Central memory CD8-positive, alpha-beta T cell (primary cell): ENCODE measurements around the gene ATP2C2.
"Not testable (repeated sequence)": the region's sequence is repeated elsewhere in the genome, so short reads cannot be mapped to it uniquely, and the experiment has no call there.

Source experiments
- ATAC-seq: fragments of 150-1000 bp; cut with Tn5 transposase; replicated peaks from 2 replicates; pipeline ENCODE4 v1.10.0; 2022; ENCODE audit warnings: mild to moderate bottlenecking, moderate FRiP score, moderate number of reproducible peaks; ENCODE audit not compliant: poor library complexity, severe bottlenecking; ENCODE audit errors: extremely low read depth
- DNase-seq, 2 donors: peaks; one replicate each; pipeline ENCODE4 v3.0.0; 2021; ENCODE audit warnings: low spot score in 2 of 2
- H3K27ac Mint-ChIP-seq: one replicate; pipeline ENCODE4 v1.8.0; 2022; ENCODE audit warnings: low read depth, mild to moderate bottlenecking, moderate library complexity, mixed read lengths
- H3K27me3 Mint-ChIP-seq: one replicate; pipeline ENCODE4 v1.8.0; 2022; ENCODE audit warnings: mixed read lengths
- H3K36me3 Mint-ChIP-seq: one replicate; pipeline ENCODE4 v1.8.0; 2022; ENCODE audit warnings: mild to moderate bottlenecking, moderate library complexity, mixed read lengths; ENCODE audit not compliant: insufficient read depth
- H3K4me1 Mint-ChIP-seq: one replicate; pipeline ENCODE4 v1.8.0; 2022; ENCODE audit warnings: mixed read lengths
- H3K4me3 Mint-ChIP-seq: one replicate; pipeline ENCODE4 v1.8.0; 2022; ENCODE audit warnings: mild to moderate bottlenecking, moderate library complexity, mixed read lengths
- H3K9me3 Mint-ChIP-seq: one replicate; pipeline ENCODE4 v1.8.0; 2022; ENCODE audit warnings: mixed read lengths

The ATP2C2 gene

GRCh38 chr16:84331998-84332780 is 36.1 kb upstream of the ATP2C2 start:
- Mint-ChIP-seq H3K27me3 (peaks cover 31% of the 10 kb centered on the region), H3K4me3 (no peak overlapping the region), H3K36me3 (no peaks in the 10 kb centered on the region), H3K4me1 (no peaks in the 10 kb centered on the region), H3K27ac (no peak overlapping the region), H3K9me3 (peaks cover 10% of the 10 kb centered on the region)
- ATAC-seq (no peak), DNase-seq (no peak)

- no peak overlapping the region for H3K4me3 Mint-ChIP-seq
- H3K27me3 Mint-ChIP-seq: peaks cover 31% of the 10 kb centered on the region
- no peak overlapping the region for H3K27ac Mint-ChIP-seq
- no peaks in the 10 kb centered on the region for H3K4me1 Mint-ChIP-seq
- no peaks in the 10 kb centered on the region for H3K36me3 Mint-ChIP-seq
- DNase-seq: no peak
- peaks cover 14% of the 10 kb centered on the region for H3K9me3 Mint-ChIP-seq
- no peak for ATAC-seq
Observed at GRCh38 chr16:84332975-84333684, 35.2 kb upstream of the ATP2C2 start.

DNA sequence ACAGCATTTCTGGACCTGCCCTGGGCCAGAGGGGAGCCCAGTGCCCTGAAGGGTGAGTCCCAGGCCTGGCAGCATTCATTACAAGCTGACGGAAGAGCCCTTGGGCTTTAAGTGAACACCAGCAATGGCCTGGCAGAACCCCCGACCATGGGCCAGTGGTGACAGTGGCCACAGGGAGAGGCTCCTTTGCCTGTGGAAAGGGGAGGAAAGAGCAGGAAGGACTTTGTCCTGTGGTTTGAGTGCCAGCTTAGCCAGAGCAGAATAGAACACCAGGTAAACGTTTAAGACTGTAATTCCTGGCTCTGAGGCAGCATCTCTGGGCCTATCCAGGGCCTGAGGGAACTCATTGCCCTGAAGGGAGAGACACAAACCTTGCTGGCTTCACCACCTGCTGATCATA is 34.3 kb upstream of the ATP2C2 start:
- peaks cover 32% of the 10 kb centered on the region for H3K27me3 Mint-ChIP-seq
- no peak overlapping the region for H3K4me3 Mint-ChIP-seq
- no peaks in the 10 kb centered on the region for H3K4me1 Mint-ChIP-seq
- H3K27ac Mint-ChIP-seq: no peak overlapping the region
- peaks cover 14% of the 10 kb centered on the region for H3K9me3 Mint-ChIP-seq
- no peak for DNase-seq
- no peak for ATAC-seq
- no peaks in the 10 kb centered on the region for H3K36me3 Mint-ChIP-seq

GRCh38 chr16:84334482-84334881 is 33.9 kb upstream of the ATP2C2 start:
- Mint-ChIP-seq H3K9me3 (peaks cover 14% of the 10 kb centered on the region), H3K27me3 (peaks cover 36% of the 10 kb centered on the region)
- ATAC-seq: no peak

GRCh38 chr16:84337236-84337635 is 31.1 kb upstream of the ATP2C2 start:
- H3K9me3 Mint-ChIP-seq: peaks cover 14% of the 10 kb centered on the region
- not testable (repeated sequence) for DNase-seq, H3K27ac Mint-ChIP-seq, H3K4me3 Mint-ChIP-seq, H3K36me3 Mint-ChIP-seq, H3K4me1 Mint-ChIP-seq, ATAC-seq
- peaks cover 37% of the 10 kb centered on the region for H3K27me3 Mint-ChIP-seq

More at GRCh38 chr16:84334482-84334881, 33.9 kb upstream of the ATP2C2 start:
- H3K27ac Mint-ChIP-seq: no peak overlapping the region
- no peak overlapping the region for H3K4me3 Mint-ChIP-seq
- no peak for DNase-seq
- no peaks in the 10 kb centered on the region for H3K36me3 Mint-ChIP-seq
- no peaks in the 10 kb centered on the region for H3K4me1 Mint-ChIP-seq

DNA sequence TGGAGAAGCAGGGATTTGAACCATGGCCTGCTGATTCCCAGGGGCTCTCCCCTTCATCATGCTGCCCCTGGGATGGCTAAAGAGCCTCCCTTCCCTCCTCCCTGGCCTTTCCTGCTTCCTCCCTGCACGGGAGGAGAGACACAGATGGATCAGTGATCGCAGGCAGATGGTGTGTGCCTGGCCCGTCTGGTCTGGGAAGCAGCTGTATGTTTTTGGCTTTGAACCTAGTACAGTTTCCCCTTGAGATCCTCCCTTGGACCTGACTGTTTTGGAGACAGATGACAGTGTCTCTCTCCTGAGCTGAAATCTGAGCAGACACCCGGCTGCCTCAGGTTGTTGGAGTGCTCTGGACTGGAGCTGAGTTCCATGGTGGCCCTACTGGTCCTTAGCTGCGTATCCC is 29.0 kb upstream of the ATP2C2 start:
- no peak overlapping the region for H3K27ac Mint-ChIP-seq
- no peak overlapping the region for H3K4me3 Mint-ChIP-seq
- peaks cover 14% of the 10 kb centered on the region for H3K9me3 Mint-ChIP-seq
- DNase-seq (no peak), ATAC-seq (no peak)
- H3K36me3 Mint-ChIP-seq: no peaks in the 10 kb centered on the region
- peaks cover 37% of the 10 kb centered on the region for H3K27me3 Mint-ChIP-seq
- H3K4me1 Mint-ChIP-seq: no peaks in the 10 kb centered on the region

- Mint-ChIP-seq H3K4me3 (no peak overlapping the region), H3K4me1 (no peaks in the 10 kb centered on the region), H3K27me3 (peaks cover 42% of the 10 kb centered on the region), H3K27ac (no peak overlapping the region), H3K36me3 (no peaks in the 10 kb centered on the region), H3K9me3 (peaks cover 14% of the 10 kb centered on the region)
- no peak for ATAC-seq
- DNase-seq: no peak
Observed at GRCh38 chr16:84339766-84340165, 28.6 kb upstream of the ATP2C2 start.

GRCh38 chr16:84340325-84341040 is 27.9 kb upstream of the ATP2C2 start:
- Mint-ChIP-seq H3K4me1 (no peaks in the 10 kb centered on the region), H3K27ac (no peak overlapping the region), H3K9me3 (peaks cover 13% of the 10 kb centered on the region), H3K36me3 (no peaks in the 10 kb centered on the region), H3K27me3 (peaks cover 42% of the 10 kb centered on the region), H3K4me3 (no peak overlapping the region)
- ATAC-seq: no peak
- DNase-seq: no peak

- no peaks in the 10 kb centered on the region for H3K36me3 Mint-ChIP-seq
- no peak overlapping the region for H3K27ac Mint-ChIP-seq
- no peak overlapping the region for H3K4me3 Mint-ChIP-seq
Observed at GRCh38 chr16:84341528-84342295, 26.6 kb upstream of the ATP2C2 start.

GRCh38 chr16:84343800-84344199 is 24.5 kb upstream of the ATP2C2 start:
- not testable (repeated sequence) for H3K27ac Mint-ChIP-seq, DNase-seq, H3K36me3 Mint-ChIP-seq, H3K4me3 Mint-ChIP-seq, H3K4me1 Mint-ChIP-seq, ATAC-seq, H3K9me3 Mint-ChIP-seq
- peaks cover 48% of the 10 kb centered on the region for H3K27me3 Mint-ChIP-seq

More at GRCh38 chr16:84341528-84342295, 26.6 kb upstream of the ATP2C2 start:
- ATAC-seq (no peak), DNase-seq (no peak)
- Mint-ChIP-seq H3K4me1 (no peaks in the 10 kb centered on the region), H3K27me3 (peaks cover 40% of the 10 kb centered on the region), H3K9me3 (peaks cover 7% of the 10 kb centered on the region)

DNA sequence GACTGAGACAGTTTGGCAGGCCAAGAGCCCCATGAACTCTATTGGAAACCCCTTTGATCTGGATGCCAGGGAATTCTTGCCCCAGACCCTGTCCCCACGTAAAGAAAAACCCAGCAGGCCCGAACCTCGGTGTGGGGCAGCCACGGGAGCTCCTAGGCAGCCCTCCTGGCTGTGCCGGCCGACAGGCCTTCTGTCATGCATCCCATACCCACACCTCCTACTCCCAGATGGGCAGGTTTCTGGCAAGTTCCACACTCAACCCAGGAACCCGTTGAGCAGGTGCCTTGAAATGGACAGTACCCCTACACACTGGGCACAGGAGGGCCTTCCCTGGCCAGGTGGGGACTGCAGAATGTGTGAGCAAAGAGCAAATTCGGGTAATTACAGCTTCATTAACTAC is 23.6 kb upstream of the ATP2C2 start:
- no peaks in the 10 kb centered on the region for H3K9me3 Mint-ChIP-seq
- H3K36me3 Mint-ChIP-seq: no peaks in the 10 kb centered on the region
- peaks cover 49% of the 10 kb centered on the region for H3K27me3 Mint-ChIP-seq
- H3K4me3 Mint-ChIP-seq: no peak overlapping the region
- H3K27ac Mint-ChIP-seq: no peak overlapping the region
- no peaks in the 10 kb centered on the region for H3K4me1 Mint-ChIP-seq
- no peak for ATAC-seq
- DNase-seq: no peak

DNA sequence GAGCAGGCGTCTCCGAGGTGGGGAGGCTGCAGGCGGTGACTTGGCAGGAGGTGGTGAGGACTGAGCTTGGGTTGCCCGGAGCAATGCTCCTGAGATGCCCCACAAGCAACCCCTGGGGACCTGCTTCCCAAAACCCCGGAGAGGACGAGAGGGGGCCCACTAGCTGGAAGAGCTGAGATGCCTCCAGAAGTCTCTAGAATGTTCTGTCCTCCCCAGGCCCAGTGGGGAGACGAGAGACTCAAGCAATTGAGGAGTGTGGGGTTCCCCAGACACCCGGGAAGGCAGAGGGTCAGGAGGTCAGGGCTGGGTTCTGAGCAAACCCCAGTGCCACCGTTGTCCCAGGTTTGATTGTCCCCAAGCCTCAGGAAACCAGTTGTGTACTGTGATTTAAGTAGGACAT is 21.2 kb upstream of the ATP2C2 start:
- Mint-ChIP-seq H3K4me1 (no peaks in the 10 kb centered on the region), H3K36me3 (no peaks in the 10 kb centered on the region), H3K27me3 (peaks cover 58% of the 10 kb centered on the region), H3K9me3 (no peaks in the 10 kb centered on the region), H3K27ac (no peak overlapping the region), H3K4me3 (no peak overlapping the region)
- DNase-seq (no peak), ATAC-seq (no peak)
